Panc1 (cell line): Measurements from ENCODE around the gene CEP131. TPM values are rescaled to one million over a fixed set of nuclear protein-coding genes. Genes with fewer than 3 reads are reported as not detected.
"Not testable (repeated sequence)": the region's sequence is repeated elsewhere in the genome, so short reads cannot be mapped to it uniquely, and the experiment has no call there.

ENCODE experiments used
- ATAC-seq: fragments of 200-7000 bp; cut with Tn5 transposase; 2 replicates; pipeline ENCODE4 v1.9.1; 2020; ENCODE audit warnings: mild to moderate bottlenecking, moderate library complexity
- BruUV-seq: library from RNA; stranded (reverse); fragments of 400-500 nt; replicated peaks from 2 replicates; lab custom pipeline; 2021; lab: Mats Ljungman, UMichigan
- CTCF ChIA-PET: fragments of 300-600 bp; sonication (Branson Sonifier 250); formaldehyde crosslinking; loops from one replicate; lab custom pipeline; 2022; ENCODE audit warnings: antibody characterized with exemption; lab: Charles Lee
- POLR2A ChIA-PET: fragments of 300-600 bp; sonication (Branson Sonifier 250); formaldehyde crosslinking; loops from one replicate; lab custom pipeline; 2022; ENCODE audit warnings: antibody characterized with exemption; lab: Charles Lee
- DNase-seq: peaks from one replicate; pipeline ENCODE4 v3.0.0-alpha.2; 2010; ENCODE audit warnings: low read depth, low spot score
- H3K27ac ChIP-seq: 2 replicates; pipeline ENCODE4 v1.5.1; 2011; ENCODE audit warnings: mild to moderate bottlenecking, low read length, inconsistent platforms
- H3K27me3 ChIP-seq: fragments of 200-500 bp; sonication (Bioruptor generic); 2 replicates; pipeline ENCODE4 v1.6.0; 2014; ENCODE audit warnings: low read length, inconsistent platforms; ENCODE audit not compliant: control insufficient read depth, insufficient read depth
- H3K36me3 ChIP-seq: fragments of 200-500 bp; sonication (Bioruptor generic); 2 replicates; pipeline ENCODE4 v1.5.1; 2014; ENCODE audit warnings: inconsistent platforms, mild to moderate bottlenecking, low read length, moderate library complexity; ENCODE audit not compliant: control insufficient read depth, insufficient read depth
- H3K4me1 ChIP-seq: 2 replicates; pipeline ENCODE4 v1.5.1; 2011; ENCODE audit warnings: inconsistent platforms, mild to moderate bottlenecking, low read length, moderate library complexity; ENCODE audit not compliant: control insufficient read depth, insufficient read depth
- H3K4me3 ChIP-seq, 2 experiments: 2 replicates each; pipeline ENCODE4 v1.5.1; 2011 to 2012; ENCODE audit warnings: low read depth in 2 of 2, low read length in 2 of 2, mild to moderate bottlenecking in 2 of 2, inconsistent platforms in 1 of 2, moderate library complexity in 1 of 2
- H3K9me3 ChIP-seq: fragments of 200-500 bp; sonication (Bioruptor generic); 2 replicates; pipeline ENCODE4 v1.5.1; 2014; ENCODE audit warnings: low read depth, mild to moderate bottlenecking, inconsistent platforms, low read length, moderate library complexity; ENCODE audit not compliant: control insufficient read depth, insufficient read depth
- POLR2AphosphoS5 ChIP-seq: IDR thresholded peaks from 2 replicates; pipeline ENCODE4 v1.6.1; 2012; ENCODE audit warnings: mild to moderate bottlenecking, low read depth, low read length, moderate library complexity
- SIN3A ChIP-seq: IDR thresholded peaks from 2 replicates; pipeline ENCODE4 v1.6.1; 2012; ENCODE audit warnings: low read depth, mild to moderate bottlenecking, low read length, moderate library complexity, borderline replicate concordance; ENCODE audit not compliant: insufficient read depth
- TCF7L2 ChIP-seq: IDR thresholded peaks from 2 replicates; pipeline ENCODE4 v1.6.1; 2011; ENCODE audit warnings: mild to moderate bottlenecking, low read depth, low read length, inconsistent platforms
- in situ Hi-C: cut with HindIII; loops from 2 replicates; pipeline ENCODE4 v1.10.0; 2016; ENCODE audit warnings: low sequenced_read_pairs, low pct_unique_long_range_greater_than_20kb
- intact Hi-C: fragments of 100-400 bp; cut with micrococcal nuclease; formaldehyde crosslinking; loops from one replicate; pipeline ENCODE4 v1.10.0; 2022; ENCODE audit not compliant: unreplicated experiment
- total RNA-seq: library from RNA; stranded (reverse); gene quantifications from one replicate; pipeline ENCODE4 v1.2.1, GENCODE V29; 2021; ENCODE audit not compliant: unreplicated experiment
- TF ChIP-seq, protein P1 (sequence below), 2 experiments: IDR thresholded peaks; 2 replicates each; pipeline ENCODE4 v1.6.1; 2011 to 2012; ENCODE audit warnings: low read depth in 2 of 2, control low read depth in 1 of 2, low read length in 1 of 2, mild to moderate bottlenecking in 1 of 2, moderate library complexity in 1 of 2; ENCODE audit not compliant: insufficient read depth in 1 of 2
- TF ChIP-seq, protein P2 (sequence below): fragments of 450-650 bp; IDR thresholded peaks from 2 replicates; pipeline ENCODE4 v1.5.1; 2017; ENCODE audit warnings: mild to moderate bottlenecking

CEP131 gene
- total RNA-seq, 1 experiment from 2014 or later, result 26.0 TPM

DNA sequence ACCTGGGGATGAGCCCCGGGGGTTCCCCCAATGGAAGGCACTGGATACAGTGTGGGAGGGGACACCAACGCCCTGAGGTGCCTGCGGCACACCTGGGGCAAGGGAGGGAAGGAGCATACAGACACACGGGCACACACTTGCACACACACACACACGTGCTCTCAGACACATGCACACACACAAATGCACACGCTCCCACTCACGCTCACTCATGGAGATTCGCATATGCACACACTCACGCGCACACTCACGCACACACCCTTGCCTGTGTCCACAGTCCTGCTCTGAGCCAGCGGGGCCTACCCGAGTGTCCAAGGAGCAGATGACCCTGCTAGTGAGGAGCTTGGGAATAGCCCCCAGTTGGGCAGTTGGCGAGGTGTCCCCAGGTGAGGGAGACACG, 74.2 kb downstream of the CEP131 start:
- Histone ChIP-seq H3K27ac (no peak overlapping the region), H3K27me3 (no peaks in the 10 kb centered on the region), H3K9me3 (no peaks in the 10 kb centered on the region), H3K4me1 (no peaks in the 10 kb centered on the region), H3K4me3 (no peak overlapping the region), H3K36me3 (no peaks in the 10 kb centered on the region)
- intact Hi-C loops, result no loop called here
- BruUV-seq, result no TSS peak
- in situ Hi-C loops, result no loop called here
- ATAC-seq, result no peak
- TF ChIP-seq, protein P1, sequence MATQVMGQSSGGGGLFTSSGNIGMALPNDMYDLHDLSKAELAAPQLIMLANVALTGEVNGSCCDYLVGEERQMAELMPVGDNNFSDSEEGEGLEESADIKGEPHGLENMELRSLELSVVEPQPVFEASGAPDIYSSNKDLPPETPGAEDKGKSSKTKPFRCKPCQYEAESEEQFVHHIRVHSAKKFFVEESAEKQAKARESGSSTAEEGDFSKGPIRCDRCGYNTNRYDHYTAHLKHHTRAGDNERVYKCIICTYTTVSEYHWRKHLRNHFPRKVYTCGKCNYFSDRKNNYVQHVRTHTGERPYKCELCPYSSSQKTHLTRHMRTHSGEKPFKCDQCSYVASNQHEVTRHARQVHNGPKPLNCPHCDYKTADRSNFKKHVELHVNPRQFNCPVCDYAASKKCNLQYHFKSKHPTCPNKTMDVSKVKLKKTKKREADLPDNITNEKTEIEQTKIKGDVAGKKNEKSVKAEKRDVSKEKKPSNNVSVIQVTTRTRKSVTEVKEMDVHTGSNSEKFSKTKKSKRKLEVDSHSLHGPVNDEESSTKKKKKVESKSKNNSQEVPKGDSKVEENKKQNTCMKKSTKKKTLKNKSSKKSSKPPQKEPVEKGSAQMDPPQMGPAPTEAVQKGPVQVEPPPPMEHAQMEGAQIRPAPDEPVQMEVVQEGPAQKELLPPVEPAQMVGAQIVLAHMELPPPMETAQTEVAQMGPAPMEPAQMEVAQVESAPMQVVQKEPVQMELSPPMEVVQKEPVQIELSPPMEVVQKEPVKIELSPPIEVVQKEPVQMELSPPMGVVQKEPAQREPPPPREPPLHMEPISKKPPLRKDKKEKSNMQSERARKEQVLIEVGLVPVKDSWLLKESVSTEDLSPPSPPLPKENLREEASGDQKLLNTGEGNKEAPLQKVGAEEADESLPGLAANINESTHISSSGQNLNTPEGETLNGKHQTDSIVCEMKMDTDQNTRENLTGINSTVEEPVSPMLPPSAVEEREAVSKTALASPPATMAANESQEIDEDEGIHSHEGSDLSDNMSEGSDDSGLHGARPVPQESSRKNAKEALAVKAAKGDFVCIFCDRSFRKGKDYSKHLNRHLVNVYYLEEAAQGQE (IDR thresholded peaks at IDR 0.05; ENCODE audit: insufficient read depth in 1 of 2, low read depth in 2 of 2, low read length in 1 of 2), result no peak
- TF ChIP-seq TCF7L2 (no peak), POLR2AphosphoS5 (no peak)
- ChIA-PET POLR2A (interaction anchor here (0.6 kb wide), 4 partner anchors 19 to 246 kb away, joined by 3 to 12 read pairs (median 5); no protein-coding TSS in a partner anchor), CTCF (interaction anchor here (0.7 kb wide), 1 partner anchor 31 kb away, joined by 10 read pairs; no protein-coding TSS in a partner anchor)
- no peak for DNase-seq

DNA sequence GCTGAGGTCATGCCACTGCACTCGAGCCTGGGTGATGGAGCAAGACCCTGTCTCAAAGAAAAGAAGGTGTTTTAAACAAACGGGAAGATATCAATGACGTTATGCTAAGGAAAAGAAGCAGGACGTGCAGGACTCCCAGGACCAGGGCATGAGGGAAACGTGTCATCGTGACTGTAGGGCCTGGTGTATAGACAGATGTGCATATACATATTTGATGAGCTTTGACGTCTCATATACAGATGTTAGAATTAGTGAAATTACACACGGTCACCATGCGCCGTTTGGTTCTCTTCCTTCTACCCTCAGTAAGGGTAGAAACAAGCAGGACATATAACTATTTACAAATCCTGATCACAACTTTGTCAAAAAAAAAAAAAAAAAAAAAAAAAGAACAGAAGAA, 75.1 kb downstream of the CEP131 start:
- in situ Hi-C loops, result no loop called here
- H3K4me3 ChIP-seq, result no peak overlapping the region
- H3K36me3 ChIP-seq, result no peaks in the 10 kb centered on the region
- H3K4me1 ChIP-seq, result no peaks in the 10 kb centered on the region; the same call in 1 of the 2 replicates
- no peaks in the 10 kb centered on the region for H3K27me3 ChIP-seq
- DNase-seq (no peak), ATAC-seq (no peak)
- no peaks in the 10 kb centered on the region for H3K9me3 ChIP-seq
- CTCF ChIA-PET, result interaction anchor here (0.7 kb wide), 1 partner anchor 32 kb away, joined by 10 read pairs; no protein-coding TSS in a partner anchor
- TF ChIP-seq, protein P1 (IDR thresholded peaks at IDR 0.05; ENCODE audit: insufficient read depth in 1 of 2, low read depth in 2 of 2, low read length in 1 of 2), result no peak
- TF ChIP-seq SIN3A, result no peak
- TF ChIP-seq, protein P2, sequence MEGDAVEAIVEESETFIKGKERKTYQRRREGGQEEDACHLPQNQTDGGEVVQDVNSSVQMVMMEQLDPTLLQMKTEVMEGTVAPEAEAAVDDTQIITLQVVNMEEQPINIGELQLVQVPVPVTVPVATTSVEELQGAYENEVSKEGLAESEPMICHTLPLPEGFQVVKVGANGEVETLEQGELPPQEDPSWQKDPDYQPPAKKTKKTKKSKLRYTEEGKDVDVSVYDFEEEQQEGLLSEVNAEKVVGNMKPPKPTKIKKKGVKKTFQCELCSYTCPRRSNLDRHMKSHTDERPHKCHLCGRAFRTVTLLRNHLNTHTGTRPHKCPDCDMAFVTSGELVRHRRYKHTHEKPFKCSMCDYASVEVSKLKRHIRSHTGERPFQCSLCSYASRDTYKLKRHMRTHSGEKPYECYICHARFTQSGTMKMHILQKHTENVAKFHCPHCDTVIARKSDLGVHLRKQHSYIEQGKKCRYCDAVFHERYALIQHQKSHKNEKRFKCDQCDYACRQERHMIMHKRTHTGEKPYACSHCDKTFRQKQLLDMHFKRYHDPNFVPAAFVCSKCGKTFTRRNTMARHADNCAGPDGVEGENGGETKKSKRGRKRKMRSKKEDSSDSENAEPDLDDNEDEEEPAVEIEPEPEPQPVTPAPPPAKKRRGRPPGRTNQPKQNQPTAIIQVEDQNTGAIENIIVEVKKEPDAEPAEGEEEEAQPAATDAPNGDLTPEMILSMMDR, result no peak
- no peak for TF ChIP-seq TCF7L2
- TF ChIP-seq POLR2AphosphoS5, result no peak
- POLR2A ChIA-PET, result interaction anchor here (0.6 kb wide), 4 partner anchors 18 to 247 kb away, joined by 3 to 12 read pairs (median 5); no protein-coding TSS in a partner anchor
- intact Hi-C loops, result no loop called here
- BruUV-seq, result no TSS peak
- H3K27ac ChIP-seq, result no peak overlapping the region

DNA sequence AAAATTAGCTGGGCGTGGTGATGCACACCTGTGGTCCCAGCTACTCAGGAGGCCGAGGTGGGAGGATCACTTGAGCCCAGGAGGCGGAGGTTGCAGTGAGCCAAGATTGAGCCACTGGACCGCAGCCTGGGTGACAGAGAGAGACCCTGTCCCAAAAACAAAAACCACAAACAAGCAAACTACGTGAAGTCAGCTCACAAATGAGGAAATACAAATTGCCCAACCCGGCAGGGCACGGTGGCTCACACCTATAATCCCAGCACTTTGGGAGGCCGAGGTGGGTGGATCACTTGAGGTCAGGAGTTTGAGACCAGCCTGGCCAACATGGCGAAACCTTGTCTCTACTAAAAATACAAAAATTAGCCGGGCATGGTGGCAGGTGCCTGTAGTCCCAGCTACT, 76.6 kb downstream of the CEP131 start:
- POLR2A ChIA-PET, H3K9me3 ChIP-seq: not testable (repeated sequence)

More for the DNA sequence above, 76.6 kb downstream of the CEP131 start:
- H3K4me1 ChIP-seq, ATAC-seq, H3K27me3 ChIP-seq, BruUV-seq, H3K36me3 ChIP-seq, in situ Hi-C loops, H3K4me3 ChIP-seq, H3K27ac ChIP-seq, DNase-seq, intact Hi-C loops: not testable (repeated sequence)
- CTCF ChIA-PET, result interaction anchor here (0.6 to 0.7 kb wide), 4 partner anchors 8 to 1054 kb away, joined by 3 to 4 read pairs (median 3); no protein-coding TSS in a partner anchor
